T-helper 1 cell treated with Interleukin-12 subunit alpha and Interleukin-12 subunit beta and Interleukin-4 antibody, amounts not matched to agents 30 μg/mL and 1 μg/mL, for 36 hours (primary cell): ENCODE measurements around the gene CLDN1.
A peak's percentile ranks its signal among the peaks of the same experiment; 100 is the strongest.

Experiments used
- H3K27ac Mint-ChIP-seq: one replicate; pipeline ENCODE4 v1.8.0; 2021; ENCODE audit warnings: mild to moderate bottlenecking, mixed read lengths
- H3K27me3 Mint-ChIP-seq: one replicate; pipeline ENCODE4 v1.8.0; 2021; ENCODE audit warnings: low read depth, mixed read lengths
- H3K36me3 Mint-ChIP-seq: one replicate; pipeline ENCODE4 v1.8.0; 2021; ENCODE audit warnings: low read depth, mixed read lengths
- H3K4me1 Mint-ChIP-seq: one replicate; pipeline ENCODE4 v1.8.0; 2021; ENCODE audit warnings: low read depth, mixed read lengths
- H3K4me3 Mint-ChIP-seq: one replicate; pipeline ENCODE4 v1.8.0; 2021; ENCODE audit warnings: mild to moderate bottlenecking, moderate library complexity, mixed read lengths
- H3K9me3 Mint-ChIP-seq: one replicate; pipeline ENCODE4 v1.8.0; 2021; ENCODE audit warnings: mixed read lengths

Gene CLDN1

DNA sequence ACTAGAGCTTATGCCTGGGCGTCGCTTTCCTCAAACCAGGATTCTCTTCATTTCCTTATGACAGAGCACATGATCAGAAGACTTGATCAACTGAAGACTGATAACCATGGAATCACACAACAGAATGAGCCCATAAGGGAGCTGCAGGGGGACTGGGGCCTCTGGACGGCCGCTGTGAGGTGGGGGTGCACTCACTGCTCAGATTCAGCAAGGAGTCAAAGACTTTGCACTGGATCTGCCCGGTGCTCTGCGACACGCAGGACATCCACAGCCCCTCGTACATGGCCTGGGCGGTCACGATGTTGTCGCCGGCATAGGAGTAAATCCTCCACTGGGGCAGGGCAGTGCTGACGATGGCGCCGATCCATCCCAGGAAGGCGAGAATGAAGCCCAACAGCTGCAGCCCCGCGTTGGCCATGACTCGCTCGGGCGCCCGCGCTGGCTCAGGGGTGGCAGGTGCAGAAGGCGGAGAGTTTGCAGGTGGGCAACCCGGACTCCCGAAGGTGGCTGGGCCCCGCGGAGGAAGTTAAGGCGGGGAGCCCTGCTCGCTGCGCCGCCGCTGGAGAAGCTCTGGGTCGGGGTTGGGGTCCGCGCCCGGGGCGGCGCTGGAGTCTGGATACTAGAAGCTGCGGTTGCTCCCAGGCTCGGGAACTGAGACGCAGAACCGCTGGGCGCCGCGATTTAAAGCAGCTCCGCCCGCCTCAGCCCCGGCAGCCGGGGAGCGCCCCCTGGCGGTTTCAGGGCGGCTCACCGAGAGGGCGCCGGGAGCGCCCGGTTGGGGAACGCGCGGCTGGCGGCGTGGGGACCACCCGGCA is at the start of gene CLDN1:
CLDN1 (minus strand) TSS at position 658 of the 815 bp plus-strand sequence; CDS start at position 418, 240 bp downstream.
- H3K36me3 Mint-ChIP-seq, result no peaks in the 10 kb centered on the region
- peak within 1 kb of the TSS; percentile 76 for H3K4me3 Mint-ChIP-seq
- peaks cover 26% of the 10 kb centered on the region for H3K27me3 Mint-ChIP-seq
- H3K9me3 Mint-ChIP-seq, result no peaks in the 10 kb centered on the region
- peaks cover 9% of the 10 kb centered on the region for H3K4me1 Mint-ChIP-seq
- no peak within 1 kb of the TSS for H3K27ac Mint-ChIP-seq

- H3K9me3 Mint-ChIP-seq, result no peaks in the 10 kb centered on the region
- H3K27ac Mint-ChIP-seq, result no peak overlapping the region
- H3K36me3 Mint-ChIP-seq, result no peaks in the 10 kb centered on the region
- H3K4me3 Mint-ChIP-seq, result no peak overlapping the region
- no peaks in the 10 kb centered on the region for H3K4me1 Mint-ChIP-seq
- no peaks in the 10 kb centered on the region for H3K27me3 Mint-ChIP-seq
These were observed 48.9 kb upstream of the CLDN1 start for GRCh38 chr3:190371152-190371551.

GRCh38 chr3:190370369-190370768 is 48.1 kb upstream of the CLDN1 start:
- Mint-ChIP-seq H3K9me3 (no peaks in the 10 kb centered on the region), H3K36me3 (no peaks in the 10 kb centered on the region), H3K27me3 (no peaks in the 10 kb centered on the region), H3K4me1 (no peaks in the 10 kb centered on the region), H3K27ac (no peak overlapping the region), H3K4me3 (no peak overlapping the region)

GRCh38 chr3:190369668-190370295 is 47.5 kb upstream of the CLDN1 start:
- H3K4me1 Mint-ChIP-seq, result no peaks in the 10 kb centered on the region
- H3K27me3 Mint-ChIP-seq, result no peaks in the 10 kb centered on the region
- no peak overlapping the region for H3K4me3 Mint-ChIP-seq
- no peak overlapping the region for H3K27ac Mint-ChIP-seq
- no peaks in the 10 kb centered on the region for H3K9me3 Mint-ChIP-seq
- H3K36me3 Mint-ChIP-seq, result no peaks in the 10 kb centered on the region

DNA sequence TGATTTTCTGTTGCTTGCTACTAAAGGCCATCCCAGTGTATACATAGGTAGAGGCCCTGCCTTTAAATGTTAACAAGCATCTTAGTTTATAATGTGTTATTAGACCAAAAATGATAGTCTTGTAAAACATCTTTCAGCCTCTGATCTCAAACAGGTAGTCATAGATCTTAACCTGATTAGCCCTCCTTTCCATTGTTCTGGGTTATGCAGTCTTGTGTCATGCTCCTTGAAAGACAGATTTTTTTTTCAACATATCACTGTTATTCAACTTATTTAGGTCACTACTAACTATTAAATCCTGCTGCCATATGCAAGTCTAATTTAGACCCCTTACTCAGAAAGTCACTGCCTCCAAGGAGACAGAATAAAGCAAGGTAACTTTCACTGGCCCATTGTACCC is 46.6 kb upstream of the CLDN1 start:
- H3K4me3 Mint-ChIP-seq, result no peak overlapping the region
- no peaks in the 10 kb centered on the region for H3K27me3 Mint-ChIP-seq
- no peaks in the 10 kb centered on the region for H3K36me3 Mint-ChIP-seq
- H3K27ac Mint-ChIP-seq, result no peak overlapping the region
- H3K4me1 Mint-ChIP-seq, result no peaks in the 10 kb centered on the region
- H3K9me3 Mint-ChIP-seq, result no peaks in the 10 kb centered on the region

DNA sequence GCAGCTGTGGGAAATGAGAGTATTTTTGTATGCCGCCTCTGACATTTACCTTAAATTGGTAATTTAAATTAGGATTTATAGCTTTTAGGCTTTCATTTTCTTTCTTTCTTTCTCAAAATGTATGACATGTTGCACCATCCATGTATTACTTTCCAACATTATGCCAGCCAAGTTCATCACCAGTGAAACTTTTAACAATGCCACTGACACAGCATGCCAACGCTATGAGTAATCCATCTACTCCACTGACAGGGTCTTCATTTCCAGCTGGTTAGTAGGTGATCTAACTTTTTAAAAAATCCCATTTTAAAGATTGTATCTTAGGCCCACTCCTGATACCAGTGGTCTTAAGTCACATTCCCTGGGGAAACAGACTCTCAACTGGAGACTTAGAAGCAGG is 43.9 kb upstream of the CLDN1 start:
- no peak overlapping the region for H3K4me3 Mint-ChIP-seq
- H3K4me1 Mint-ChIP-seq, result no peaks in the 10 kb centered on the region
- no peaks in the 10 kb centered on the region for H3K27me3 Mint-ChIP-seq

GRCh38 chr3:190362258-190362657 is 40.0 kb upstream of the CLDN1 start:
- Mint-ChIP-seq H3K36me3 (no peaks in the 10 kb centered on the region), H3K27ac (no peak overlapping the region), H3K9me3 (no peaks in the 10 kb centered on the region), H3K4me1 (no peaks in the 10 kb centered on the region), H3K4me3 (no peak overlapping the region), H3K27me3 (peaks cover 5% of the 10 kb centered on the region)

More for the DNA sequence above, 43.9 kb upstream of the CLDN1 start:
- H3K9me3 Mint-ChIP-seq, result no peaks in the 10 kb centered on the region
- no peaks in the 10 kb centered on the region for H3K36me3 Mint-ChIP-seq
- no peak overlapping the region for H3K27ac Mint-ChIP-seq

DNA sequence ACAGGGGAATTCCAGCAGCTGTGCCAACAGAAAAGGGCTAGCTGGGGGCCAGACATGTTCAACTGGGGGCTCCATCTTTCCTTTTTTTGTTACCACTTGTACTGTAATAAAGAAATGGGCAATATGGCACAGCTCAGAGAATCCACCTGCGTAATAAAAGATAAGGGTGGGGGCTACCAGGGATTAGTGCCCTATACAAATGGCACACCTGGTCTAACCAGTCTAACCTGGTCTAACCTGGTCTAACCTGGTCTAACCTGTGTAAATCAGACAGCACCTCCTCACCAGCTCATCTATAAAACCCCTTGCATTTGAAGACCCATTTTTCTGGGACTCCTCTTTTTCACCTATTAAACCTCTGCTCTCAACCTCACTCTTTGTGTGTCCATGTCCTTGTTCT is 39.5 kb upstream of the CLDN1 start:
- Mint-ChIP-seq H3K27me3 (peaks cover 6% of the 10 kb centered on the region), H3K4me1 (no peaks in the 10 kb centered on the region), H3K9me3 (no peaks in the 10 kb centered on the region), H3K36me3 (no peaks in the 10 kb centered on the region), H3K27ac (no peak overlapping the region), H3K4me3 (no peak overlapping the region)

DNA sequence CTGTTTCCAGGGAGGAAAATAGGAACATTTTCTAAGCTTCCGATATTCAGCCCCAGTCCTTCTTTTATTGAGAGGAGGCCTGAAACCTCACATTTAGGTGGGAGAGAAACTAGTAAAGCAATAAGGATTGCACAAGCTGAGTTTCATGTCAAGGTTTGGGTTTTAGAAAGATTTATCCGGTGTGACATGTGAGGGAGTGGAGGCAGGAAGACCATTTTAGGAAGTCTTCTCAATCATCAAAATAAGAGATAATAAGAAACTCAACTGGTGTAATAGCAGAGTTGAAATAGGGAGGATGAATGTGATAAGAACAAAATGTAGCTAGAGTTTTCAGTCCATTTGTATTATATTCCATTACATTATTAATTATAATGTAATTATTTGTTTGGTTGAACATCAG is 38.0 kb upstream of the CLDN1 start:
- Mint-ChIP-seq H3K9me3 (no peaks in the 10 kb centered on the region), H3K36me3 (no peaks in the 10 kb centered on the region), H3K4me3 (no peak overlapping the region), H3K27ac (no peak overlapping the region), H3K27me3 (peaks cover 6% of the 10 kb centered on the region), H3K4me1 (no peaks in the 10 kb centered on the region)

DNA sequence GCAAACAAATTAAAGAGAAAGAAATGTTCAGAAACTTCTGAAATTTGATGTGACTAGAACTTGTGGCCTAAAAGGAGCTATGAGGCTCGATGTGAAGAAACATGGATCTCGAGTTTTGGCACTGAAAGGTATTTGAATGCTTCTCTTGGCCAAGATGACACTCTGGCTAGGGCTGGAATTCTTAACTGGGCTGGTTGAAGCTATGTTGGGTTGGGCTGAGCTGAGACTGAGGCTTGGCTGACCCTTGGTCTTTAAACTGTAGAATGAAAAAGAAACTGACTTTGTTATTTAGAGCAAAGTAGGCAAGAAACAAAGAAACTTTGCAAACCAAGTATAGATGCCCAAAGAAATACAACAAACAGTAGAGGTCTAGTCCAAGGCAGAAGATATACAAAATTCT is 37.6 kb upstream of the CLDN1 start:
- peaks cover 6% of the 10 kb centered on the region for H3K27me3 Mint-ChIP-seq
- no peak overlapping the region for H3K27ac Mint-ChIP-seq
- no peaks in the 10 kb centered on the region for H3K36me3 Mint-ChIP-seq
- no peak overlapping the region for H3K4me3 Mint-ChIP-seq
- no peaks in the 10 kb centered on the region for H3K9me3 Mint-ChIP-seq
- no peaks in the 10 kb centered on the region for H3K4me1 Mint-ChIP-seq

DNA sequence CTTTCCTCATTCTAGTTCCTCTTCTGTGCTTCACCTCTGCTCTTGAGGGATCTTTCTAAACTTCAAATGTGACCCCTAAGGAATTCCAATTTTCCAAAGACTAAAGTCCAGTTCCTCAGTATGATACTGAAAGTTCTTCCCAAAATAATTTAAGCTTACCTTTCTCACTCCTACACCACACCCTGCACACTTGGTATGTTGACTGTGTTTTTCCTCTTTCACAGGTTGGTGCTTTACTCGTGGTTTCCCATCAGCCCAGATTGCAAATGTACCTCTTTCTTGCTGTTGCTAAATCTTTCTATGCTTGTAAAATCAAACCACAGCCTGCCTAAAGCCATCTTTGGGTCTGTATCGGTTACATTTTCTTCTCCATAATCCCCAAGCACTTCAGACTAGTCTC is 35.2 kb upstream of the CLDN1 start:
- Mint-ChIP-seq H3K36me3 (no peaks in the 10 kb centered on the region), H3K27ac (no peak overlapping the region), H3K27me3 (peaks cover 6% of the 10 kb centered on the region), H3K4me1 (no peaks in the 10 kb centered on the region), H3K4me3 (no peak overlapping the region), H3K9me3 (no peaks in the 10 kb centered on the region)

GRCh38 chr3:190356246-190356645 is 34.0 kb upstream of the CLDN1 start:
- Mint-ChIP-seq H3K4me1 (no peaks in the 10 kb centered on the region), H3K27ac (no peak overlapping the region), H3K27me3 (peaks cover 6% of the 10 kb centered on the region), H3K4me3 (no peak overlapping the region), H3K9me3 (no peaks in the 10 kb centered on the region), H3K36me3 (no peaks in the 10 kb centered on the region)

- peaks cover 6% of the 10 kb centered on the region for H3K27me3 Mint-ChIP-seq
- no peak overlapping the region for H3K4me3 Mint-ChIP-seq
- H3K36me3 Mint-ChIP-seq, result no peaks in the 10 kb centered on the region
- no peak overlapping the region for H3K27ac Mint-ChIP-seq
- no peaks in the 10 kb centered on the region for H3K4me1 Mint-ChIP-seq
- H3K9me3 Mint-ChIP-seq, result no peaks in the 10 kb centered on the region
These were observed 30.7 kb upstream of the CLDN1 start for GRCh38 chr3:190352861-190353457.

DNA sequence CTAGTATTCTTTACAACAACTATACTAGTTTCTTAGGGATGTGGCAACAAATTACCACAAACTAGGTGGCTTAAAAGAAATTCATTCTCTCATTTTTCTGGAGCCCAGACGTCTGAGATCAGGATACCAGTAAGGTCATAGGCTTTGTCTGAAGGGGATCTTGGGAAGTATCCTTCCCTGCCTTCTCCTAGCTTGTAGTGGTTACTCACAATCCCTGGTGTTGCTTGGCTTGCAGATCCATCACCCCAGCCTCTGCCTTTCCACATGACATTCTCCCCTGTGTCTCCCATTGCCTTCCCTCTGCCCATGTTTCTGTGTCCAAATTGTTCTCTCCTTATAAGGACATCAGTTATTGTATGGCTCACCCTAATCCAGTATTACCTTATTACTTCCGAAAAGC is 24.3 kb upstream of the CLDN1 start:
- H3K4me3 Mint-ChIP-seq, result no peak overlapping the region
- no peaks in the 10 kb centered on the region for H3K27me3 Mint-ChIP-seq
- H3K36me3 Mint-ChIP-seq, result no peaks in the 10 kb centered on the region
- no peaks in the 10 kb centered on the region for H3K4me1 Mint-ChIP-seq
- H3K9me3 Mint-ChIP-seq, result no peaks in the 10 kb centered on the region
- no peak overlapping the region for H3K27ac Mint-ChIP-seq

GRCh38 chr3:190345878-190346277 is 23.6 kb upstream of the CLDN1 start:
- Mint-ChIP-seq H3K9me3 (no peaks in the 10 kb centered on the region), H3K27ac (no peak overlapping the region)

More at GRCh38 chr3:190345878-190346277, 23.6 kb upstream of the CLDN1 start:
- no peaks in the 10 kb centered on the region for H3K36me3 Mint-ChIP-seq
- H3K4me1 Mint-ChIP-seq, result no peaks in the 10 kb centered on the region
- no peak overlapping the region for H3K4me3 Mint-ChIP-seq
- no peaks in the 10 kb centered on the region for H3K27me3 Mint-ChIP-seq
